ENCODE measurements around the gene ZNF23.

GRCh38 chr16:71490361-71490760 lies 28.3 kb upstream of the ZNF23 start:
- TF ChIP-seq CTCF (IDR thresholded peaks at IDR 0.05): no peak
- TF ChIP-seq ZFX (IDR thresholded peaks at IDR 0.05; ENCODE audit: borderline replicate concordance): no peak
